Skeletal muscle tissue (tissue), 5 donors: ENCODE results near the gene STXBP5. TPM values are rescaled to one million over a fixed set of nuclear protein-coding genes. Genes with fewer than 3 reads are reported as not detected.

ENCODE experiments used
- H3K27ac ChIP-seq: one replicate; pipeline ENCODE4 v1.7.0; 2013; ENCODE audit warnings: mild to moderate bottlenecking, low read depth, low read length, inconsistent platforms
- H3K27me3 ChIP-seq, 3 donors: one replicate each; pipeline ENCODE4 v1.7.0; 2013; ENCODE audit warnings: low read length in 3 of 3; ENCODE audit not compliant: control insufficient read depth in 3 of 3, insufficient read depth in 3 of 3
- H3K36me3 ChIP-seq, 3 donors: one replicate each; pipeline ENCODE4 v1.7.0; 2013; ENCODE audit warnings: low read length in 3 of 3; ENCODE audit not compliant: control insufficient read depth in 3 of 3, insufficient read depth in 3 of 3
- H3K4me1 ChIP-seq, 3 donors: one replicate each; pipeline ENCODE4 v1.7.0; 2013; ENCODE audit warnings: low read length in 3 of 3, mild to moderate bottlenecking in 3 of 3; ENCODE audit not compliant: control insufficient read depth in 3 of 3, insufficient read depth in 3 of 3
- H3K4me3 ChIP-seq, 3 donors: one replicate each; pipeline ENCODE4 v1.7.0; 2013; ENCODE audit warnings: low read length in 3 of 3
- H3K9ac ChIP-seq, 3 donors: one replicate each; pipeline ENCODE4 v1.7.0; 2013; ENCODE audit warnings: low read length in 3 of 3, mild to moderate bottlenecking in 3 of 3, moderate library complexity in 2 of 3, low read depth in 1 of 3
- H3K9me3 ChIP-seq, 3 donors: one replicate each; pipeline ENCODE4 v1.7.0; 2013; ENCODE audit warnings: low read length in 3 of 3; ENCODE audit not compliant: control insufficient read depth in 3 of 3
- small RNA-seq: library from RNA; depleted of rRNA; stranded (forward); fragments of <200 nt; gene quantifications from one replicate; pipeline ENCODE3, GENCODE V24; 2014
- total RNA-seq: library from RNA; depleted of rRNA; stranded (reverse); fragments of >200 nt; gene quantifications from one replicate; pipeline ENCODE4 v1.2.3, GENCODE V29; 2014
- donor health status: Osteomylitis.

Gene STXBP5
- total RNA-seq, 1 donor from 2014 or later = 14.6 TPM

DNA sequence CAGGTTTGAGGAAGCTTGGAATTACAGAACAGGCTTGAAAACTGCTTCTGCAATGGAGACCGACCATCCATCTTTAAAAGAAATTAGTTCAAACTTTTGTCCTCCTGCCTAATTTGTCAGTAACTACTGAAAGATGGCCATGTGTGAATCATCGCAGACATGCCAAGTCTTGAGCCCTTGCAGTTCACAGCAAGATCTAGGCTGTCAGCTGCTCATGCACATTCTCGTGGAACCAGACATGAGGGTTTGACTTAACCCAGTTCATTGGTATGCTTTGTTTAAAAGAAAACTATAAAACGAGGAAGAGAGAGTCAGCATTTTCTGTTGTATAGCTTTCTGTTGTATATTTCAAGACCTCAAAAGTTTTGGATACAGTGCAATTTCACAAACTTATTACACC, 230.3 kb downstream of the STXBP5 start:
- Histone ChIP-seq H3K4me3 (no peak overlapping the region), H3K9ac (no peak overlapping the region), H3K9me3 (no peaks in the 10 kb centered on the region), H3K4me1 (no peaks in the 10 kb centered on the region), H3K36me3 (no peaks in the 10 kb centered on the region), H3K27ac (no peak overlapping the region), H3K27me3 (no peaks in the 10 kb centered on the region)

DNA sequence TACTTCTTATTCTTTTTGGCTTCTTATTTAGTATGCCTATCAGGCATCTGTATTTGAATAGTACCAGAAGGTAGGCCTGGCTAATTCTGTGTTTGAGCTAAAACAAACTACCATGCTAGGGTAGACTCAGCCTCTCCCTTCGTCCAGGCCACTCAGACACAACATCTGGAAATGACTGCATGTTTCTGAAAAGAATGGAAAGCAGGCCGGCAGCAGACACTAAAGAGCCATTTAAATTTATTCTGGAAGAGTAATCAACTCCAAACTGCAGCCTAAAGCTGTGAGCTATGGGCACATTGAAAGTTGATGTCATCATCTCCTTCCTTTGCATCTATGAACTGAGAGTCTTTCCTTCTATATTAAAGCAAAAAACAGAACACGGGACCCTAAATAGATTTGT, 233.4 kb downstream of the STXBP5 start:
- H3K36me3 ChIP-seq = no peaks in the 10 kb centered on the region
- no peaks in the 10 kb centered on the region for H3K27me3 ChIP-seq
- H3K4me1 ChIP-seq = no peaks in the 10 kb centered on the region
- no peaks in the 10 kb centered on the region for H3K9me3 ChIP-seq
- H3K4me3 ChIP-seq = no peak overlapping the region
- no peak overlapping the region for H3K9ac ChIP-seq
- H3K27ac ChIP-seq = no peak overlapping the region

DNA sequence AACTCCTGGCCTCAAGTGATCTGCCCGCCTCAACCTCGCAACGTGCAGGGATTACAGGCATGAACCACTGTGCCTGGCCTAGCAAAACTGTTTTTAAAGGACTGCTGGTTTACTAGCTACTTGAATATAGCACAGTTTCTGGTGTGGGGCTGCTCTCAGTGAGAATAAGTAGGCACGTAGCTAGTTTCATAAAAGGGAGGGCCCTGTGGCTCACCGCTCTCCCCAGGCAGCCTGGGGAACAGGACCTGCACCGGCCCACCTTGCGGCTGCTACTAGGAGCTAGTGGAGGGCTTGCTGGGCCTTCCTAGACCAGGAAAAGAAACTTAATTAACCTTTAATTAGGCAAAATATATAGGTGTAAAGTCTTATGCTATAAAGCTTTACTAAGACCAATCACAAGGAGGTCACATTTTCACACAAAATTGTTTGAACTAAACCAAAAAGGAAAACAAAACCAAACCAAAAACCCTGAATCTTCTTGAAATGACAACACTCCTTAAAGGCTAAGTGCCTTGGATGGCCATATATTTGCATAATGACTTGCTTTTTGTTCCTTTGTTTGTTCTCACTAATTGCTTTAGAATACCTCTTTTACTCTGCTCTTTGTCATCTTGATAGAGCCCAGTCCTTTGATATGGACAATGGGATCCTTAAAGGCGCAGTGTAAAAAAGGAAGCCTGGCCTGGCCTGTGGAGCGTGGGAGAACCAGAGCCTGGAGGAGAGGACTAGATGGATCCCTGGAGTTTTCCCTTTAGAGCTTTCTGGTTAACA, 234.7 kb downstream of the STXBP5 start:
- H3K4me1 ChIP-seq = no peaks in the 10 kb centered on the region
- H3K9me3 ChIP-seq = no peaks in the 10 kb centered on the region
- no peaks in the 10 kb centered on the region for H3K27me3 ChIP-seq
- no peaks in the 10 kb centered on the region for H3K36me3 ChIP-seq
- no peak overlapping the region for H3K27ac ChIP-seq
- H3K9ac ChIP-seq = no peak overlapping the region
- H3K4me3 ChIP-seq = no peak overlapping the region

Small RNA genes within 50 kb of the gene (small RNA-seq; reads per million reads assigned to genes)
- not detected for gene AL355365.1
